NCI-H2196 (cell line): ENCODE results near the gene NCOA1.
"Not testable (repeated sequence)": the region's sequence is repeated elsewhere in the genome, so short reads cannot be mapped to it uniquely, and the experiment has no call there.

Experiments used
- DNase-seq: peaks from one replicate; lab custom pipeline; 2025; ENCODE audit not compliant: unreplicated experiment; lab: John Stamatoyannopoulos, UW

NCOA1 gene

DNA sequence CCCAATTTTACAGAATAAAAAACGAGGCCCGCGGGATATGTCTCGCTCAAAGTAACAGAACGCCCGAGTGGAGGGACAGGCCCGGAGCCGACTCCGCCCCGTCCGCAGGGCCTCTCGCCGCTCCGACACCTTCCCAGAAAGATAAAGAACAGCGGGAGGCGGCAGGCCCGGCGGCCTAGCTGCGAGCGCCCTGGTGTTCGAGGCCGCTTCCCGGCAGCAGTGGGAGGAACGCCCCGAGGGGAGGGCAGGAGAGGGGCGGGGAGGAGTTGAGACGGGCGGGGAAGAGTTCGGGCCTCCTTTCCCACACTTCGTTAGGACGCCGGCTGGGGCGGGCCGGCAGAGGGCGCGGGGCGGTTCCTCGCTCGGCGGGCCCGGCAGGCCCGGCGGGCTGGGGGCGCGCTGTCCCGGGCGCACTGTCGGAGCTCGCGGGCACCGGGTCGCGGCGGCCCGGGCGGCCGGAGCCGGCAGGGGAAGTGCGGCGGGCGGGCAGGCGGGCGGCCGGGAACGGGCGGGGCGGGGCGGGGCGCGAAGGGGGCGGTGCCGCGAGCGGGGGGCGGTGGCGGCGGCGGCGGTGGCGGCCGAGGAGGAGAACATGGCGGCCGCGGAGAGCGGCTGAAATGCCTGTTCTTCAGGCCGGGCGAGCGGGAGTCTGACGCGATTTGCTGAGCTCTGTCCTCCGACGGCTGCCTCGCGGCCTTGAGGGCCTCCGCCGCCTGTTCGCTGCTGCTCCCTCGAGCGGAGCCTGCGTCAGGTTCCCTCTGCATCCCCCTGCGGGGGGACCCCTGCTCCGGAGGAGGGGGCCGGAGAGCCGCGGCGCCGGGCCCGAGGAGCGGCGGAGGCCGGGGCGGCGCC is at the start of gene NCOA1:
Gene NCOA1, plus strand, starts transcription at position 565 of the 852 bp plus-strand sequence. CDS start 167,424 bp downstream, outside the sequence.
- DNase-seq, result peak; percentile 89

DNA sequence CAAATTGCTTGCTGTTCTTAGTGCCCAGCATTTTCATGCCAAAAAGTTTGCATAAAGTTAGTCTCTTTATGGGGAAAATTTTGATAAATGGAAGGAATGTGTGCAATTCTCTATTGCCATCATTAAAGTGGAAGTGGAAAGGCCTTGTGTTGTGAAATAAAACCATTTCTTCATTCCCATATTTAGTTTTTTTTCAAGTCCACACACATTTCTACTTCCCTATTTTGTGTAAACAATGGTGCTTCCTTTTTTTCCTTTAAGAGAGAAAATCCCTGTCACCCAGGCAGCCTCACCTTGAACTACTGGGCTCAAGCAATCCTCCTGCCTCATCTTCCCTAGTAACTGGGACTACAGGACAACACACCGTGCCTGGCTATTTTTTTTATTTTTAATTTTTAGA is 42.3 kb upstream of the NCOA1 start:
- no peak for DNase-seq

DNA sequence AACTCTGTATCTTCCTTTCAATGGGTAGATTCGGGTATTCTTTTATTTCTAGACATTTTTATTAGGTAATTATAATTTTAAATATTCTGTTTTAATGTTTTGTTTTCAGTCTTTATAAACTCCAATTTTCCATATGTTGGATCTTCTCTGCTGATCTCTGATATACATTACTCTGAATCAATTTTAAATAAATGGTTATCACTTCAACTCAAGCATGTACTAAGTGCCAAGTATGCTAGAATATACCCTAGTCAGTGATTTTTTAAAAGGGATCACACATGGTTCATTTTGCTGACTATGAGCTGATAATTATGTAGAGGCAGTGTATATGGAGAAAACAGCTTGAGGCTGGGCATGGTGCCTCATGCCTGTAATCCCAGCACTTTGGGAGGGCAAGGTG is 41.7 kb upstream of the NCOA1 start:
- DNase-seq, result no peak

DNA sequence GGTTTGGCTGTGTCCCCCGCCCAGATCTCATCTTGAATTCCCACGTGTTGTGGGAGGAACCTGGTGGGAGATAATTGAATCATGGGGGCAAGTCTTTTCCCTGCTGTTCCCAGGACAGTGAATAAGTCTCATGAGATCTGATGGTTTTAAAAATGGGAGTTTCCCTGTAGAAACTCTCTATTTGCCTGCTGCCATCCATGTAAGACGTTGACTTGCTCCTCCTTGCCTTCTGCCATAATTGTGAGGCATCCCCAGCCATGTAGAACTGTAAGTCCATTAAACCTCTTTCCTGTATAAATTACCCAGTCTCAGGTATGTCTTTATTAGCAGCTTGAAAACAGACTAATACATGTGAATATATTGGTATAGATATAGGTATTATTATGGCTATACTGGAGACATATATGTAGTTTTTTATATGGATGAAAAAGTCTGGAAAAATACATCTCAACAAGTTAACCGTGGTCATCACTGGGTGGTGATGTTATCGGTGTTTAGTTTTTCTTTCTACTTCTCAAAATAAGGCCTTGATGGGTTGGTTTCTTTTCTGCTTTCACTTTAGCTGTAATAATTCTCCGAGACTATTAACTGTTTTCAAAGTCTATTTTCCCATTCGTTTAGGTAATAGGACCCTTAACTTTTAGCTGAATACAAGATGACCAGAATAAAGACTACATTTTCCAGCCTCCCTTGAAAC is 39.1 kb upstream of the NCOA1 start:
- DNase-seq, result no peak

DNA sequence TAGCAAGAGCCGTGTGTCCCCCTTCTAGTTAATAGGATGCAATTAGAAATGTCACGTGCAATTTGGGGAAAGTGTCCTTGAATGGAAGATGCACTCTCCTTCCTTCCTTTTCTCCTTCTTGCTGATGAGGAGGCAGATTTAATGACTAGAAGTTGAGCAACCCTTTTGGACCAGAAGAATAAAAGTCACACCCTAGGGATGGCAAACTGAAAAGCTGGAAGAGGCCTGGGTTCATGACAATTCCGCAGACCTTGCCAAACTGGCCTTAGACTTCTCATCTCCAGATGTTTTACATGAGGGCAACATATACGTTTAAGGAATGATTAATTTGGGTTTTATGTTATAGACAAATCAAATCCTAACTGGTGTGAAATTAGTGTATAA is 38.6 kb upstream of the NCOA1 start:
- no peak for DNase-seq

DNA sequence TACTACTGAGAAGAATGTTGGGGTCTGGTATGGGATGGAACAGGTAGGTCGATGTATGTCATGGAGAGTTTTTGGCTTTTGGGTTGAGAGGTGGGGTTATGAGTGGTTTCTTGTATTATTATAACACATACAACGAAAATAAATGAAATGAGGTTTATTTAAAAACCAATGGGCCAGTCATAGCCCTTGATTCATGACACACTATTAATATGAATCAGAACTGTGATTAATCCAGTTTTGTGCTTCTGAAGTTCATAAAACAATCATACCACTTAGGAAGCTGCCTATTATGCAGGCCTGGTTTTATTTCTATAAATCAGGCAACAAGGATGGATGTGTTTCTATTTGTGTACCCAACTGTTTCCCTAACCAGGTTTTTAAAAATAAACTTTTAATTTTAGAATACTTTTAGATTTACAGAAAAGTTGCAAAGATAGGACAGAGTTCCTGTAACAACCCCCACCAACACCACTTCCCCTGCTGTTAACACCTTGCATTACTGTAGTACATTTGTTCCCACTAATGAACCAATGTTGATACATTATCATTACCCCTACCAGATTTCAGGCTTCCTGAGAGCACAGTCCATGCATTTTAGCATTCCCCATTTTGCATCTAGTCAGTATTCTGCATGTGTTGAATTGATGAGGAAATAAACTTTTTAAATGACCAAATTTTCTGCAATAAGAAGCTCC is 37.5 kb upstream of the NCOA1 start:
- DNase-seq, result no peak

DNA sequence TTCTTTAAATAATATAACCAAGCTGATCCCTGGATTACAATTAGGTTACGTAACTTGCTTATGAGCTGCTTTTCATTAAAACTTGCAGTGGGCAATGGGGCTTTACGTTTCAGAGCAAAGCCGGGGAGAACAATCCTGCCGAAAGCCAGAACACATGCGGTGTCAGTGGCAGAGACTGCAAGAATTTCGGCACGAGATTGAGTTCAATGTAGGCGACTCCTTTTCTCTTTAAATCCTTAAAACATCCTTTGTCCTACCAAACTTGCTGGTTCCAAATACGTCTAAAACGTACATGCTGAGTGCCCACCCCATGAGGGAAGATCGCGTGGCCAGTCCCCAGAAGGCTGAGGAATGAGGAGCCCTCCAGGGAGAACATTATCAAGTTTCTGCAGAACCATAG is 36.8 kb upstream of the NCOA1 start:
- no peak for DNase-seq

GRCh38 chr2:24456599-24457556 is 34.2 kb upstream of the NCOA1 start:
- no peak for DNase-seq

DNA sequence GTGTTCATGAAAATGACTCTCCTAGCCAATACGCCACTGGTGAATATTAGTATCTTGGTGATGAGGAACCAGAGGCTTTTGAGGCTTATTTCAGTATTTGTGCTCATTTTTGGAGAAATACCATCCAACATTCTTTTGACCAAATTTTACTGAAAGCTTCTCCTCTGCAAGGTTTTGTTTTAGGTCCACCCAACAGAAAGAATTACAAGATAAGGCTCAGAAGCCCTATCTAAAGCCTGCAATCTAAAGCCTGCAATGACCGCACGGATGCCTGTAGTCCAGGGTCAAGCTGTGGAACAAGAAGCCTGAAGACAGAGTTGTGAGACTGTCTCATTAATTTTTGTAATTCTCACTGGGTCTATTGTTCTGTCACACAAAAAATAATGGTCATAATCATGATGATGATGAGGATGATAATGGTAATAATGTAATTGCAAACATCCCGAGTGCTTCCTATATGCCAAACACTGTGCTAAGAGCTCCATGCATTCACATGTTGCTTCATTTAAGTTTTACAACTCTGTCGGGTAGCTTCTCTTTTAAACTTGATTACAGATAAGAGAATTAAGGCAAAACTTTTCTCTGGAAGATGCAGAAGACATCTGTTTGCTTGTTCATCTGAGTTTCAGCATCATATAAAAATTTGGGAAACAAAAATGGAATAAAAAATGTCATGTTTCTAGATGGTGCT is 33.2 kb upstream of the NCOA1 start:
- no peak for DNase-seq

- DNase-seq, result no peak
These were observed 31.6 kb upstream of the NCOA1 start for GRCh38 chr2:24459224-24460161.

- DNase-seq, result no peak
These were observed 29.4 kb upstream of the NCOA1 start for GRCh38 chr2:24461685-24462084.

- no peak for DNase-seq
These were observed 27.8 kb upstream of the NCOA1 start for GRCh38 chr2:24463271-24463670.

GRCh38 chr2:24466871-24467870 is 23.9 kb upstream of the NCOA1 start:
- no peak for DNase-seq

DNA sequence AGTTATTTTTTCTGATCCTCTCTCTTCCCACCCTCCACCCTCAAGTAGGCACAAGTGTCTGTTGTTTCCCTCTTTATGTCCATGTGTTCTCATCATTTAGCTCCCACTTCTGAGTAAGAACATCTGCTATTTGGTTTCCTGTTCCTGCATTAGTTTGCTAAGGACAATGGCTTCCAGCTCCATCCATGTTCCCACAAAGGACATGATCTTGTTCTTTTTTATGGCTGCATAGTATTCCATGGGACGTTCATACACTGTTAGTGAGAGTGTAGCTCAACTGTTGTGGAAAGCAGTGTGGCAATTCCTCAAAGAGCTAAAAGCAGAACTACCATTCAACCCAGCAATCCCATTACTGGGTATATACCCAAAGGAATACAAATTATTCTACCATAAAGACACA is 22.6 kb upstream of the NCOA1 start:
- DNase-seq, result not testable (repeated sequence)

GRCh38 chr2:24469148-24469650 is 21.9 kb upstream of the NCOA1 start:
- DNase-seq, result no peak

DNA sequence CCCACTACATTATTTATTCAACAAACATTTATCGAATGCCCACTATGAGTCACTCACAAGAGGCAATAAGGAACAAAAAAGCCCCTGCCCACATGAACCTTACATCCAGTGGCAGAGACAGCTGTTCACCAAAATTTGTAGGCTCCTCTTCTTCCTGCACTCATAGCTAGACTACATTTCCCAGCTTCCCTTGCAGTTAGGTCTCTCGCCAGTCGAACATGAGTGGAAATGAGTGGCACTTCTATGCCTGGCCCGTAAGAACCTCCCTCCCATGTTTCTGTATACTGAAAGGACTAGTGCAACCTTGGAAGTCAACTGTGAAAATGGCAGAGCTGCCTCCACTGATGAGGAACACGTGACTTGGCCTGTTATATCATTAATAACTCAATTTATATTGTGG is 19.4 kb upstream of the NCOA1 start:
- DNase-seq, result no peak

- no peak for DNase-seq
These were observed 18.6 kb upstream of the NCOA1 start for GRCh38 chr2:24472416-24472815.

DNA sequence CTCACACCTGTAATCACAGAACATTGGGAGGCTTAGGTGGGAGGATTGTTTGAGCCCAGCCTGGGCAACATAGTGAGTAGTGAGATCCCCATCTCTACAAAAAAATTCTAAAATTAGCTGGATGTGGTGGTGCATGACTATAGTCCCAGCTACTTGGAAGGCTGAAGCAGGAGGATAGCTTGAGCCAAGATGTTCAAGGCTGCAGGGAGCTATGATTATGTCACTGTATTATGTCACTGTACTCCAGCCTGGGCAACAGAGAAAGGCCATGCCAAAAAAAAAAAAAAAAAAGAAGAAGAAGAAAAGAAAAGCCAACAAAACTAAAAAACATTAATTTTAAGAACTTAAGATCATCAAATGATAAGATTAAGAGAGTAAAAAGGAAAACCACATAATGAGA is 17.4 kb upstream of the NCOA1 start:
- DNase-seq, result no peak
